Panc1 (cell line): ENCODE data around the gene EPHA8. TPM values are rescaled to one million over a fixed set of nuclear protein-coding genes. Genes with fewer than 3 reads are reported as not detected.

ENCODE experiments used
- ATAC-seq: fragments of 200-7000 bp; cut with Tn5 transposase; 2 replicates; pipeline ENCODE4 v1.9.1; 2020; ENCODE audit warnings: mild to moderate bottlenecking, moderate library complexity
- BruUV-seq: library from RNA; stranded (reverse); fragments of 400-500 nt; replicated peaks from 2 replicates; lab custom pipeline; 2021; lab: Mats Ljungman, UMichigan
- CTCF ChIA-PET: fragments of 300-600 bp; sonication (Branson Sonifier 250); formaldehyde crosslinking; loops from one replicate; lab custom pipeline; 2022; ENCODE audit warnings: antibody characterized with exemption; lab: Charles Lee
- POLR2A ChIA-PET: fragments of 300-600 bp; sonication (Branson Sonifier 250); formaldehyde crosslinking; loops from one replicate; lab custom pipeline; 2022; ENCODE audit warnings: antibody characterized with exemption; lab: Charles Lee
- DNase-seq: peaks from one replicate; pipeline ENCODE4 v3.0.0-alpha.2; 2010; ENCODE audit warnings: low read depth, low spot score
- H3K27ac ChIP-seq: 2 replicates; pipeline ENCODE4 v1.5.1; 2011; ENCODE audit warnings: mild to moderate bottlenecking, low read length, inconsistent platforms
- H3K27me3 ChIP-seq: fragments of 200-500 bp; sonication (Bioruptor generic); 2 replicates; pipeline ENCODE4 v1.6.0; 2014; ENCODE audit warnings: low read length, inconsistent platforms; ENCODE audit not compliant: control insufficient read depth, insufficient read depth
- H3K36me3 ChIP-seq: fragments of 200-500 bp; sonication (Bioruptor generic); 2 replicates; pipeline ENCODE4 v1.5.1; 2014; ENCODE audit warnings: inconsistent platforms, mild to moderate bottlenecking, low read length, moderate library complexity; ENCODE audit not compliant: control insufficient read depth, insufficient read depth
- H3K4me1 ChIP-seq: 2 replicates; pipeline ENCODE4 v1.5.1; 2011; ENCODE audit warnings: inconsistent platforms, mild to moderate bottlenecking, low read length, moderate library complexity; ENCODE audit not compliant: control insufficient read depth, insufficient read depth
- H3K4me3 ChIP-seq, 2 experiments: 2 replicates each; pipeline ENCODE4 v1.5.1; 2011 to 2012; ENCODE audit warnings: low read depth in 2 of 2, low read length in 2 of 2, mild to moderate bottlenecking in 2 of 2, inconsistent platforms in 1 of 2, moderate library complexity in 1 of 2
- H3K9me3 ChIP-seq: fragments of 200-500 bp; sonication (Bioruptor generic); 2 replicates; pipeline ENCODE4 v1.5.1; 2014; ENCODE audit warnings: low read depth, mild to moderate bottlenecking, inconsistent platforms, low read length, moderate library complexity; ENCODE audit not compliant: control insufficient read depth, insufficient read depth
- CTCF ChIP-seq: fragments of 450-650 bp; IDR thresholded peaks from 2 replicates; pipeline ENCODE4 v1.5.1; 2017; ENCODE audit warnings: mild to moderate bottlenecking
- POLR2AphosphoS5 ChIP-seq: IDR thresholded peaks from 2 replicates; pipeline ENCODE4 v1.6.1; 2012; ENCODE audit warnings: mild to moderate bottlenecking, low read depth, low read length, moderate library complexity
- REST ChIP-seq, 2 experiments: IDR thresholded peaks; 2 replicates each; pipeline ENCODE4 v1.6.1; 2011 to 2012; ENCODE audit warnings: low read depth in 2 of 2, control low read depth in 1 of 2, low read length in 1 of 2, mild to moderate bottlenecking in 1 of 2, moderate library complexity in 1 of 2; ENCODE audit not compliant: insufficient read depth in 1 of 2
- SIN3A ChIP-seq: IDR thresholded peaks from 2 replicates; pipeline ENCODE4 v1.6.1; 2012; ENCODE audit warnings: low read depth, mild to moderate bottlenecking, low read length, moderate library complexity, borderline replicate concordance; ENCODE audit not compliant: insufficient read depth
- TCF7L2 ChIP-seq: IDR thresholded peaks from 2 replicates; pipeline ENCODE4 v1.6.1; 2011; ENCODE audit warnings: mild to moderate bottlenecking, low read depth, low read length, inconsistent platforms
- in situ Hi-C: cut with HindIII; loops from 2 replicates; pipeline ENCODE4 v1.10.0; 2016; ENCODE audit warnings: low sequenced_read_pairs, low pct_unique_long_range_greater_than_20kb
- intact Hi-C: fragments of 100-400 bp; cut with micrococcal nuclease; formaldehyde crosslinking; loops from one replicate; pipeline ENCODE4 v1.10.0; 2022; ENCODE audit not compliant: unreplicated experiment
- total RNA-seq: library from RNA; stranded (reverse); gene quantifications from one replicate; pipeline ENCODE4 v1.2.1, GENCODE V29; 2021; ENCODE audit not compliant: unreplicated experiment

Gene EPHA8
- total RNA-seq, 1 experiment from 2014 or later, result not detected

DNA sequence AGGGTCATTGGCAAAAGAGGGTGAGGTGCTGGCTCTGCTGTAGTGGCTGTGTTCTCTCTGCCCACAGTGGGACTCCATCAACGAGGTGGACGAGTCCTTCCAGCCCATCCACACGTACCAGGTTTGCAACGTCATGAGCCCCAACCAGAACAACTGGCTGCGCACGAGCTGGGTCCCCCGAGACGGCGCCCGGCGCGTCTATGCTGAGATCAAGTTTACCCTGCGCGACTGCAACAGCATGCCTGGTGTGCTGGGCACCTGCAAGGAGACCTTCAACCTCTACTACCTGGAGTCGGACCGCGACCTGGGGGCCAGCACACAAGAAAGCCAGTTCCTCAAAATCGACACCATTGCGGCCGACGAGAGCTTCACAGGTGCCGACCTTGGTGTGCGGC lies 12.9 kb downstream of the EPHA8 start:
- H3K27me3 ChIP-seq, result peaks cover 9% of the 10 kb centered on the region
- no peaks in the 10 kb centered on the region for H3K9me3 ChIP-seq
- H3K4me1 ChIP-seq, result no peaks in the 10 kb centered on the region
- DNase-seq (no peak), ATAC-seq (no peak)
- H3K27ac ChIP-seq, result no peak overlapping the region
- no TSS peak for BruUV-seq
- no peaks in the 10 kb centered on the region for H3K36me3 ChIP-seq
- in situ Hi-C loops (no loop called here), intact Hi-C loops (no loop called here)
- POLR2A ChIA-PET, result no interaction called here
- CTCF ChIA-PET, result no interaction called here
- no peak overlapping the region for H3K4me3 ChIP-seq
- no peak for TF ChIP-seq TCF7L2
- no peak for TF ChIP-seq POLR2AphosphoS5
- no peak for TF ChIP-seq CTCF
- TF ChIP-seq REST (IDR thresholded peaks at IDR 0.05; ENCODE audit: insufficient read depth in 1 of 2, low read depth in 2 of 2, low read length in 1 of 2), result no peak
- no peak for TF ChIP-seq SIN3A

GRCh38 chr1:22576617-22577016 lies 13.3 kb downstream of the EPHA8 start:
- no peak for DNase-seq
- ChIA-PET POLR2A (no interaction called here), CTCF (no interaction called here)
- in situ Hi-C loops, result no loop called here
- Histone ChIP-seq H3K9me3 (no peaks in the 10 kb centered on the region), H3K36me3 (no peaks in the 10 kb centered on the region), H3K4me1 (no peaks in the 10 kb centered on the region), H3K4me3 (no peak overlapping the region), H3K27ac (no peak overlapping the region), H3K27me3 (peaks cover 9% of the 10 kb centered on the region)
- no peak for TF ChIP-seq CTCF
- no peak for TF ChIP-seq TCF7L2
- TF ChIP-seq POLR2AphosphoS5, result no peak
- no peak for TF ChIP-seq REST (IDR thresholded peaks at IDR 0.05; ENCODE audit: insufficient read depth in 1 of 2, low read depth in 2 of 2, low read length in 1 of 2)
- no peak for TF ChIP-seq SIN3A
- no peak for ATAC-seq
- no TSS peak for BruUV-seq
- intact Hi-C loops, result no loop called here
